Panc1 (cell line): ENCODE results near the gene OR8B12. TPM values are rescaled to one million over a fixed set of nuclear protein-coding genes. Genes with fewer than 3 reads are reported as not detected.

ENCODE experiments used
- ATAC-seq: fragments of 200-7000 bp; cut with Tn5 transposase; 2 replicates; pipeline ENCODE4 v1.9.1; 2020; ENCODE audit warnings: mild to moderate bottlenecking, moderate library complexity
- BruUV-seq: library from RNA; stranded (reverse); fragments of 400-500 nt; replicated peaks from 2 replicates; lab custom pipeline; 2021; lab: Mats Ljungman, UMichigan
- CTCF ChIA-PET: fragments of 300-600 bp; sonication (Branson Sonifier 250); formaldehyde crosslinking; loops from one replicate; lab custom pipeline; 2022; ENCODE audit warnings: antibody characterized with exemption; lab: Charles Lee
- POLR2A ChIA-PET: fragments of 300-600 bp; sonication (Branson Sonifier 250); formaldehyde crosslinking; loops from one replicate; lab custom pipeline; 2022; ENCODE audit warnings: antibody characterized with exemption; lab: Charles Lee
- DNase-seq: peaks from one replicate; pipeline ENCODE4 v3.0.0-alpha.2; 2010; ENCODE audit warnings: low read depth, low spot score
- H3K27ac ChIP-seq: 2 replicates; pipeline ENCODE4 v1.5.1; 2011; ENCODE audit warnings: mild to moderate bottlenecking, low read length, inconsistent platforms
- H3K27me3 ChIP-seq: fragments of 200-500 bp; sonication (Bioruptor generic); 2 replicates; pipeline ENCODE4 v1.6.0; 2014; ENCODE audit warnings: low read length, inconsistent platforms; ENCODE audit not compliant: control insufficient read depth, insufficient read depth
- H3K36me3 ChIP-seq: fragments of 200-500 bp; sonication (Bioruptor generic); 2 replicates; pipeline ENCODE4 v1.5.1; 2014; ENCODE audit warnings: inconsistent platforms, mild to moderate bottlenecking, low read length, moderate library complexity; ENCODE audit not compliant: control insufficient read depth, insufficient read depth
- H3K4me1 ChIP-seq: 2 replicates; pipeline ENCODE4 v1.5.1; 2011; ENCODE audit warnings: inconsistent platforms, mild to moderate bottlenecking, low read length, moderate library complexity; ENCODE audit not compliant: control insufficient read depth, insufficient read depth
- H3K4me3 ChIP-seq, 2 experiments: 2 replicates each; pipeline ENCODE4 v1.5.1; 2011 to 2012; ENCODE audit warnings: low read depth in 2 of 2, low read length in 2 of 2, mild to moderate bottlenecking in 2 of 2, inconsistent platforms in 1 of 2, moderate library complexity in 1 of 2
- H3K9me3 ChIP-seq: fragments of 200-500 bp; sonication (Bioruptor generic); 2 replicates; pipeline ENCODE4 v1.5.1; 2014; ENCODE audit warnings: low read depth, mild to moderate bottlenecking, inconsistent platforms, low read length, moderate library complexity; ENCODE audit not compliant: control insufficient read depth, insufficient read depth
- POLR2AphosphoS5 ChIP-seq: IDR thresholded peaks from 2 replicates; pipeline ENCODE4 v1.6.1; 2012; ENCODE audit warnings: mild to moderate bottlenecking, low read depth, low read length, moderate library complexity
- SIN3A ChIP-seq: IDR thresholded peaks from 2 replicates; pipeline ENCODE4 v1.6.1; 2012; ENCODE audit warnings: low read depth, mild to moderate bottlenecking, low read length, moderate library complexity, borderline replicate concordance; ENCODE audit not compliant: insufficient read depth
- TCF7L2 ChIP-seq: IDR thresholded peaks from 2 replicates; pipeline ENCODE4 v1.6.1; 2011; ENCODE audit warnings: mild to moderate bottlenecking, low read depth, low read length, inconsistent platforms
- in situ Hi-C: cut with HindIII; loops from 2 replicates; pipeline ENCODE4 v1.10.0; 2016; ENCODE audit warnings: low sequenced_read_pairs, low pct_unique_long_range_greater_than_20kb
- intact Hi-C: fragments of 100-400 bp; cut with micrococcal nuclease; formaldehyde crosslinking; loops from one replicate; pipeline ENCODE4 v1.10.0; 2022; ENCODE audit not compliant: unreplicated experiment
- total RNA-seq: library from RNA; stranded (reverse); gene quantifications from one replicate; pipeline ENCODE4 v1.2.1, GENCODE V29; 2021; ENCODE audit not compliant: unreplicated experiment
- TF ChIP-seq, protein P1 (sequence below): fragments of 450-650 bp; IDR thresholded peaks from 2 replicates; pipeline ENCODE4 v1.5.1; 2017; ENCODE audit warnings: mild to moderate bottlenecking
- TF ChIP-seq, protein P2 (sequence below), 2 experiments: IDR thresholded peaks; 2 replicates each; pipeline ENCODE4 v1.6.1; 2011 to 2012; ENCODE audit warnings: low read depth in 2 of 2, control low read depth in 1 of 2, low read length in 1 of 2, mild to moderate bottlenecking in 1 of 2, moderate library complexity in 1 of 2; ENCODE audit not compliant: insufficient read depth in 1 of 2

Gene OR8B12
- total RNA-seq, 1 experiment from 2014 or later, result not detected

DNA sequence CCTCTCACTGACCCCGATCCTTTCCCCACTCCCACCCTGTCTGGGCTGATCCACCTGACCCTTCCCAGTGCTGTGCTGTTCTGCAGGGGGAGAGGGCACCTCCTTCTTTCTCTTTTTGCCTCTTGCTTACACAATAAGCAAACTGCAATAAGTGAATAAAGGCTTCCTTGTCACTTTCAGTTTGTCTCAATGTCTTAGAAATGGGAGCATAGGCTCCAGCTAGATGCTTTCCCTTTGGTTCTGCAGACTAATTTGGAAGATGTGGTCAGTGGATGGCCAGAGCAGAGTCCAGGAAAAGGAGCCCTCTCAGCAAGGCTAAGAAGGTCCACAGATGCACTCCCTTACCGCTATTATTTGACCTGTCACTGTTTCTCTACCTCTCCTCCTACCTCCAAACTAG, 9.4 kb downstream of the OR8B12 start:
- POLR2A ChIA-PET, result no interaction called here
- ATAC-seq, result no peak
- no peak for TF ChIP-seq TCF7L2
- TF ChIP-seq, protein P1, sequence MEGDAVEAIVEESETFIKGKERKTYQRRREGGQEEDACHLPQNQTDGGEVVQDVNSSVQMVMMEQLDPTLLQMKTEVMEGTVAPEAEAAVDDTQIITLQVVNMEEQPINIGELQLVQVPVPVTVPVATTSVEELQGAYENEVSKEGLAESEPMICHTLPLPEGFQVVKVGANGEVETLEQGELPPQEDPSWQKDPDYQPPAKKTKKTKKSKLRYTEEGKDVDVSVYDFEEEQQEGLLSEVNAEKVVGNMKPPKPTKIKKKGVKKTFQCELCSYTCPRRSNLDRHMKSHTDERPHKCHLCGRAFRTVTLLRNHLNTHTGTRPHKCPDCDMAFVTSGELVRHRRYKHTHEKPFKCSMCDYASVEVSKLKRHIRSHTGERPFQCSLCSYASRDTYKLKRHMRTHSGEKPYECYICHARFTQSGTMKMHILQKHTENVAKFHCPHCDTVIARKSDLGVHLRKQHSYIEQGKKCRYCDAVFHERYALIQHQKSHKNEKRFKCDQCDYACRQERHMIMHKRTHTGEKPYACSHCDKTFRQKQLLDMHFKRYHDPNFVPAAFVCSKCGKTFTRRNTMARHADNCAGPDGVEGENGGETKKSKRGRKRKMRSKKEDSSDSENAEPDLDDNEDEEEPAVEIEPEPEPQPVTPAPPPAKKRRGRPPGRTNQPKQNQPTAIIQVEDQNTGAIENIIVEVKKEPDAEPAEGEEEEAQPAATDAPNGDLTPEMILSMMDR, result no peak
- no peak for TF ChIP-seq POLR2AphosphoS5
- TF ChIP-seq, protein P2, sequence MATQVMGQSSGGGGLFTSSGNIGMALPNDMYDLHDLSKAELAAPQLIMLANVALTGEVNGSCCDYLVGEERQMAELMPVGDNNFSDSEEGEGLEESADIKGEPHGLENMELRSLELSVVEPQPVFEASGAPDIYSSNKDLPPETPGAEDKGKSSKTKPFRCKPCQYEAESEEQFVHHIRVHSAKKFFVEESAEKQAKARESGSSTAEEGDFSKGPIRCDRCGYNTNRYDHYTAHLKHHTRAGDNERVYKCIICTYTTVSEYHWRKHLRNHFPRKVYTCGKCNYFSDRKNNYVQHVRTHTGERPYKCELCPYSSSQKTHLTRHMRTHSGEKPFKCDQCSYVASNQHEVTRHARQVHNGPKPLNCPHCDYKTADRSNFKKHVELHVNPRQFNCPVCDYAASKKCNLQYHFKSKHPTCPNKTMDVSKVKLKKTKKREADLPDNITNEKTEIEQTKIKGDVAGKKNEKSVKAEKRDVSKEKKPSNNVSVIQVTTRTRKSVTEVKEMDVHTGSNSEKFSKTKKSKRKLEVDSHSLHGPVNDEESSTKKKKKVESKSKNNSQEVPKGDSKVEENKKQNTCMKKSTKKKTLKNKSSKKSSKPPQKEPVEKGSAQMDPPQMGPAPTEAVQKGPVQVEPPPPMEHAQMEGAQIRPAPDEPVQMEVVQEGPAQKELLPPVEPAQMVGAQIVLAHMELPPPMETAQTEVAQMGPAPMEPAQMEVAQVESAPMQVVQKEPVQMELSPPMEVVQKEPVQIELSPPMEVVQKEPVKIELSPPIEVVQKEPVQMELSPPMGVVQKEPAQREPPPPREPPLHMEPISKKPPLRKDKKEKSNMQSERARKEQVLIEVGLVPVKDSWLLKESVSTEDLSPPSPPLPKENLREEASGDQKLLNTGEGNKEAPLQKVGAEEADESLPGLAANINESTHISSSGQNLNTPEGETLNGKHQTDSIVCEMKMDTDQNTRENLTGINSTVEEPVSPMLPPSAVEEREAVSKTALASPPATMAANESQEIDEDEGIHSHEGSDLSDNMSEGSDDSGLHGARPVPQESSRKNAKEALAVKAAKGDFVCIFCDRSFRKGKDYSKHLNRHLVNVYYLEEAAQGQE (IDR thresholded peaks at IDR 0.05; ENCODE audit: insufficient read depth in 1 of 2, low read depth in 2 of 2, low read length in 1 of 2), result no peak
- no peak for TF ChIP-seq SIN3A
- no peaks in the 10 kb centered on the region for H3K4me1 ChIP-seq
- no peaks in the 10 kb centered on the region for H3K9me3 ChIP-seq
- CTCF ChIA-PET, result no interaction called here
- no peak overlapping the region for H3K4me3 ChIP-seq
- BruUV-seq, result no TSS peak
- no peaks in the 10 kb centered on the region for H3K36me3 ChIP-seq
- no peak overlapping the region for H3K27ac ChIP-seq
- no peaks in the 10 kb centered on the region; the same call in 1 of the 2 replicates for H3K27me3 ChIP-seq
- intact Hi-C loops (no loop called here), in situ Hi-C loops (no loop called here)
- DNase-seq, result no peak

- no TSS peak for BruUV-seq
- TF ChIP-seq POLR2AphosphoS5, result no peak
- TF ChIP-seq, protein P2 (IDR thresholded peaks at IDR 0.05; ENCODE audit: insufficient read depth in 1 of 2, low read depth in 2 of 2, low read length in 1 of 2), result no peak
- TF ChIP-seq SIN3A, result no peak
- TF ChIP-seq, protein P1, result no peak
- no peak for TF ChIP-seq TCF7L2
- in situ Hi-C loops, result no loop called here
- DNase-seq (no peak), ATAC-seq (no peak)
- Histone ChIP-seq H3K36me3 (no peaks in the 10 kb centered on the region), H3K27ac (no peak overlapping the region), H3K4me3 (no peak overlapping the region), H3K9me3 (peaks cover 2% of the 10 kb centered on the region; the same call in 1 of the 2 replicates), H3K27me3 (no peaks in the 10 kb centered on the region; the same call in 1 of the 2 replicates), H3K4me1 (no peaks in the 10 kb centered on the region)
- POLR2A ChIA-PET, result no interaction called here
- CTCF ChIA-PET, result no interaction called here
- intact Hi-C loops, result no loop called here
Observed at GRCh38 chr11:124533626-124534025, 9.8 kb downstream of the OR8B12 start.
